ENCODE data around the gene BBLN. TPM values are rescaled to one million over a fixed set of nuclear protein-coding genes. Genes with fewer than 3 reads are reported as not detected.

Gene BBLN
- total RNA-seq, 4 donors from 2014 or later: 97.3 to 178 (median 149) TPM

- no peak for DNase-seq
- TF ChIP-seq POLR2AphosphoS5 (IDR thresholded peaks at IDR 0.05) (no peak), EP300 (IDR thresholded peaks at IDR 0.05; ENCODE audit: low read depth) (no peak), CTCF (IDR thresholded peaks at IDR 0.05) (no peak), POLR2A (IDR thresholded peaks at IDR 0.05) (no peak)
- Histone ChIP-seq H3K27ac (no peak overlapping the region), H3K36me3 (peaks cover 0 to 41% (median 20%) of the 10 kb centered on the region in 4 donors), H3K9me3 (no peaks in the 10 kb centered on the region), H3K27me3 (no peaks in the 10 kb centered on the region), H3K4me3 (no peak overlapping the region), H3K4me1 (no peaks in the 10 kb centered on the region)
- WGBS, 2 donors (ENCODE audit: low coverage in 1 of 2): 89% methylated on average over 8 of the region's 8 CpGs; no CpG with 5 or more reads in 1 of the 2 donors
- in situ Hi-C loops (cut with MboI; ENCODE audit: low pct_ligation_motif_present in 1 of 4, low pct_unique_long_range_greater_than_20kb in 1 of 4, low sequenced_read_pairs in 3 of 4): no loop called here
- intact Hi-C loops (cut with DNase I; ENCODE audit: low total_unique reads): no loop called here
These were observed 8.8 kb downstream of the BBLN start for GRCh38 chr9:128168731-128169308.

GRCh38 chr9:128169492-128169891 lies 9.4 kb downstream of the BBLN start:
- TF ChIP-seq POLR2AphosphoS5 (IDR thresholded peaks at IDR 0.05) (no peak), POLR2A (IDR thresholded peaks at IDR 0.05) (no peak), CTCF (IDR thresholded peaks at IDR 0.05) (no peak), EP300 (IDR thresholded peaks at IDR 0.05; ENCODE audit: low read depth) (no peak)
- in situ Hi-C loops (cut with MboI; ENCODE audit: low pct_ligation_motif_present in 1 of 4, low pct_unique_long_range_greater_than_20kb in 1 of 4, low sequenced_read_pairs in 3 of 4): no loop called here
- WGBS, 2 donors (ENCODE audit: low coverage in 1 of 2): 92 to 95% methylated on average over 3 to 8 of the region's 8 CpGs
- H3K9me3 ChIP-seq: no peaks in the 10 kb centered on the region
- H3K36me3 ChIP-seq: peaks cover 0 to 41% (median 18%) of the 10 kb centered on the region in 4 donors
- H3K27me3 ChIP-seq: no peaks in the 10 kb centered on the region
- DNase-seq: no peak
- intact Hi-C loops (cut with DNase I; ENCODE audit: low total_unique reads): no loop called here
- no peak overlapping the region for H3K4me3 ChIP-seq
- H3K27ac ChIP-seq: no peak overlapping the region
- no peaks in the 10 kb centered on the region for H3K4me1 ChIP-seq

DNA sequence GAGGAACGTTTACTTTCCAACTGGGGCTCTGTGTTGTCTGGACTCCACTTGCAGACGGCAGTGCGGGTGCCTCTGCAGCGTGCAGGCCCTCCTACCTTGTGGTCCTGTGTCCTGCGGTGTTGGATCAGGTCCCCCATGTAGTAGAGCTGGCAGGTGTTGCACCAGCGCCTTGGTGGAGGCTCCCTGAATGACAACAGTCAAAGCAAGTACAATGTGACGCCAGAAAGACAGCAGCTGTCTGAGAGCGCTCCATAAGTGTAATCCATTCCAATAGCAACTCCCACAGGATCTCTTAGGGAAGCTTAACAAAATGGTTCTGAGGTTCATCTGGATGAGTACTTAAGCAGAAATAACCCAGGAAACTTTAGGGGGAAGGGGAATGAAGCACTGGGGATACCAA lies 9.9 kb downstream of the BBLN start:
- Histone ChIP-seq H3K27me3 (no peaks in the 10 kb centered on the region), H3K27ac (no peak overlapping the region), H3K9me3 (no peaks in the 10 kb centered on the region), H3K4me1 (no peaks in the 10 kb centered on the region), H3K36me3 (peaks cover 0 to 41% (median 17%) of the 10 kb centered on the region in 4 donors), H3K4me3 (no peak overlapping the region)
- no peak for DNase-seq
- in situ Hi-C loops (cut with MboI; ENCODE audit: low pct_ligation_motif_present in 1 of 4, low pct_unique_long_range_greater_than_20kb in 1 of 4, low sequenced_read_pairs in 3 of 4) (no loop called here), intact Hi-C loops (cut with DNase I; ENCODE audit: low total_unique reads) (no loop called here)
- TF ChIP-seq POLR2A (IDR thresholded peaks at IDR 0.05) (no peak), EP300 (IDR thresholded peaks at IDR 0.05; ENCODE audit: low read depth) (no peak), CTCF (IDR thresholded peaks at IDR 0.05) (no peak), POLR2AphosphoS5 (IDR thresholded peaks at IDR 0.05) (no peak)
- WGBS, 2 donors (ENCODE audit: low coverage in 1 of 2): 96 to 100% methylated on average over 1 to 8 of the region's 8 CpGs

DNA sequence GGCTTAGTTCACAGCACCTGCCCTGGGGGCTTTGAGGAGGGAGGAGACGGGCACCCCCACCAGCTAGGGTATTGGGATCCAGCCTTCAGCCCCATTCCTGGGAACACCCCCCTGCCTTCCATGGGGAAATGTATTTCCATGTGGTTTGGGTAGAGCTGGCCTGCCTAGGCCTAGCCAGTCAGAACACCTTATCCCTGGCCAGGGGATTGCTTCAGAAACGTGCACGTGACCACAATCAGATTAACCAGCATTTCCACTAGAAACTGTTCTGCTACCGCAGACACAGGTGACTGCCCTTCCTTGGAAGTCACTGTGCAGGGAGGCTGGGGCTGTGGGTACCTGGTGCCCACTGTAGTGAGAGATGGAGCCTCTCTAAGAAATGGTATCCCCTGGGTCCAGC lies 14.0 kb downstream of the BBLN start:
- TF ChIP-seq POLR2AphosphoS5 (IDR thresholded peaks at IDR 0.05) (no peak), CTCF (IDR thresholded peaks at IDR 0.05) (no peak), POLR2A (IDR thresholded peaks at IDR 0.05) (no peak), EP300 (IDR thresholded peaks at IDR 0.05; ENCODE audit: low read depth) (no peak)
- no peak for DNase-seq
- H3K27ac ChIP-seq: no peak overlapping the region
- no peaks in the 10 kb centered on the region for H3K4me1 ChIP-seq
- WGBS, 2 donors (ENCODE audit: low coverage in 1 of 2): 80 to 100% methylated on average over 1 to 4 of the region's 4 CpGs
- intact Hi-C loops (cut with DNase I; ENCODE audit: low total_unique reads): no loop called here
- peaks cover 0 to 43% (median 18%) of the 10 kb centered on the region in 4 donors for H3K36me3 ChIP-seq
- H3K27me3 ChIP-seq: no peaks in the 10 kb centered on the region
- in situ Hi-C loops (cut with MboI; ENCODE audit: low pct_ligation_motif_present in 1 of 4, low pct_unique_long_range_greater_than_20kb in 1 of 4, low sequenced_read_pairs in 3 of 4): no loop called here
- H3K9me3 ChIP-seq: no peaks in the 10 kb centered on the region
- no peak overlapping the region for H3K4me3 ChIP-seq

Measured in transverse colon (tissue), 4 donors.